Activated naive CD8-positive, alpha-beta T cell treated with anti-CD3 and anti-CD28 coated beads for 36 hours (primary cell): ENCODE data around the gene TRIM3. TPM values are rescaled to one million over a fixed set of nuclear protein-coding genes. Genes with fewer than 3 reads are reported as not detected.
"Not testable (repeated sequence)": the region's sequence is repeated elsewhere in the genome, so short reads cannot be mapped to it uniquely, and the experiment has no call there.

ENCODE experiments used
- DNase-seq: peaks from one replicate; pipeline ENCODE4 v3.0.0; 2021
- H3K27ac Mint-ChIP-seq: one replicate; pipeline ENCODE4 v1.8.0; 2022; ENCODE audit warnings: mild to moderate bottlenecking, moderate library complexity, mixed read lengths
- H3K27me3 Mint-ChIP-seq: one replicate; pipeline ENCODE4 v1.8.0; 2022; ENCODE audit warnings: mild to moderate bottlenecking, mixed read lengths
- H3K36me3 Mint-ChIP-seq: one replicate; pipeline ENCODE4 v1.8.0; 2021; ENCODE audit warnings: mild to moderate bottlenecking, mixed read lengths
- H3K4me1 Mint-ChIP-seq: one replicate; pipeline ENCODE4 v1.8.0; 2021; ENCODE audit warnings: mixed read lengths
- H3K4me3 Mint-ChIP-seq: one replicate; pipeline ENCODE4 v1.8.0; 2022; ENCODE audit warnings: mild to moderate bottlenecking, moderate library complexity, mixed read lengths
- H3K9me3 Mint-ChIP-seq: one replicate; pipeline ENCODE4 v1.8.0; 2022; ENCODE audit warnings: mixed read lengths
- total RNA-seq, 2 experiments: library from RNA; stranded (reverse); gene quantifications; one replicate each; pipeline ENCODE4 v1.2.3, GENCODE V29; 2021

Gene TRIM3
- 1 to 10 TPM; 3.4 to 3.6 TPM for total RNA-seq

- peaks cover 16% of the 10 kb centered on the region for H3K4me1 Mint-ChIP-seq
- peaks cover 4% of the 10 kb centered on the region for H3K36me3 Mint-ChIP-seq
- no peaks in the 10 kb centered on the region for H3K9me3 Mint-ChIP-seq
- peak within 1 kb of the TSS; percentile 78 for H3K4me3 Mint-ChIP-seq
- no peak within 1 kb of the TSS for H3K27ac Mint-ChIP-seq
- peak; percentile 57 for DNase-seq
- H3K27me3 Mint-ChIP-seq: no peaks in the 10 kb centered on the region
Measured at GRCh38 chr11:6473451-6474412, at the start of gene TRIM3. Gene TRIM3, minus strand, starts transcription at chr11:6473941. Its CDS starts 8,246 bp downstream, at chr11:6465695.

- Mint-ChIP-seq H3K9me3 (no peaks in the 10 kb centered on the region), H3K27me3 (no peaks in the 10 kb centered on the region), H3K4me3 (no peak overlapping the region), H3K4me1 (peaks cover 46% of the 10 kb centered on the region), H3K36me3 (peaks cover 39% of the 10 kb centered on the region), H3K27ac (peak overlapping the region; percentile 2)
- no peak for DNase-seq
Measured at GRCh38 chr11:6523253-6523652, 49.5 kb upstream of the TRIM3 start.

GRCh38 chr11:6521946-6522345 lies 48.2 kb upstream of the TRIM3 start:
- H3K4me3 Mint-ChIP-seq, DNase-seq, H3K9me3 Mint-ChIP-seq, H3K27me3 Mint-ChIP-seq, H3K27ac Mint-ChIP-seq: not testable (repeated sequence)
- Mint-ChIP-seq H3K36me3 (peaks cover 36% of the 10 kb centered on the region), H3K4me1 (peaks cover 38% of the 10 kb centered on the region)

- Mint-ChIP-seq H3K27ac (no peak overlapping the region), H3K36me3 (peaks cover 41% of the 10 kb centered on the region), H3K27me3 (no peaks in the 10 kb centered on the region), H3K4me1 (peaks cover 25% of the 10 kb centered on the region), H3K9me3 (no peaks in the 10 kb centered on the region), H3K4me3 (no peak overlapping the region)
- DNase-seq: no peak
Measured at GRCh38 chr11:6520265-6520664, 46.5 kb upstream of the TRIM3 start.

- no peak for DNase-seq
- H3K36me3 Mint-ChIP-seq: peaks cover 43% of the 10 kb centered on the region
- H3K27ac Mint-ChIP-seq: no peak overlapping the region
- no peaks in the 10 kb centered on the region for H3K9me3 Mint-ChIP-seq
- no peaks in the 10 kb centered on the region for H3K4me1 Mint-ChIP-seq
- no peaks in the 10 kb centered on the region for H3K27me3 Mint-ChIP-seq
- H3K4me3 Mint-ChIP-seq: no peak overlapping the region
Measured at GRCh38 chr11:6516865-6517264, 43.1 kb upstream of the TRIM3 start.

GRCh38 chr11:6505577-6506240 lies 32.0 kb upstream of the TRIM3 start:
- no peak overlapping the region for H3K4me3 Mint-ChIP-seq

GRCh38 chr11:6504166-6504565 lies 30.4 kb upstream of the TRIM3 start:
- Mint-ChIP-seq H3K9me3 (no peaks in the 10 kb centered on the region), H3K4me3 (no peak overlapping the region), H3K27me3 (no peaks in the 10 kb centered on the region), H3K4me1 (peaks cover 5% of the 10 kb centered on the region), H3K36me3 (peaks cover 12% of the 10 kb centered on the region), H3K27ac (no peak overlapping the region)
- no peak for DNase-seq

More at GRCh38 chr11:6505577-6506240, 32.0 kb upstream of the TRIM3 start:
- Mint-ChIP-seq H3K4me1 (peaks cover 5% of the 10 kb centered on the region), H3K36me3 (peaks cover 14% of the 10 kb centered on the region), H3K27me3 (no peaks in the 10 kb centered on the region), H3K9me3 (no peaks in the 10 kb centered on the region), H3K27ac (no peak overlapping the region)
- no peak for DNase-seq

GRCh38 chr11:6502382-6502781 lies 28.6 kb upstream of the TRIM3 start:
- Mint-ChIP-seq H3K36me3 (peaks cover 15% of the 10 kb centered on the region), H3K27ac (no peak overlapping the region), H3K9me3 (no peaks in the 10 kb centered on the region), H3K4me3 (no peak overlapping the region), H3K27me3 (no peaks in the 10 kb centered on the region), H3K4me1 (peaks cover 5% of the 10 kb centered on the region)
- DNase-seq: no peak

- H3K36me3 Mint-ChIP-seq: peaks cover 19% of the 10 kb centered on the region
- no peak overlapping the region for H3K4me3 Mint-ChIP-seq
- no peak for DNase-seq
- H3K4me1 Mint-ChIP-seq: peaks cover 8% of the 10 kb centered on the region
- no peaks in the 10 kb centered on the region for H3K27me3 Mint-ChIP-seq
- no peaks in the 10 kb centered on the region for H3K9me3 Mint-ChIP-seq
- H3K27ac Mint-ChIP-seq: no peak overlapping the region
Measured at GRCh38 chr11:6498544-6498943, 24.8 kb upstream of the TRIM3 start.

GRCh38 chr11:6498121-6498520 lies 24.4 kb upstream of the TRIM3 start:
- no peak for DNase-seq
- Mint-ChIP-seq H3K9me3 (no peaks in the 10 kb centered on the region), H3K27me3 (no peaks in the 10 kb centered on the region), H3K27ac (no peak overlapping the region), H3K4me1 (peaks cover 11% of the 10 kb centered on the region), H3K36me3 (peaks cover 19% of the 10 kb centered on the region), H3K4me3 (no peak overlapping the region)

- Mint-ChIP-seq H3K4me3 (no peak within 1 kb of the TSS), H3K9me3 (no peaks in the 10 kb centered on the region), H3K36me3 (peaks cover 19% of the 10 kb centered on the region), H3K27me3 (no peaks in the 10 kb centered on the region), H3K4me1 (peaks cover 11% of the 10 kb centered on the region), H3K27ac (peak within 1 kb of the TSS; percentile 53)
- DNase-seq: no peak
Measured at GRCh38 chr11:6497069-6497839, 23.5 kb upstream of the TRIM3 start, which contains the start of gene DNHD1. Gene DNHD1, plus strand, starts transcription at chr11:6497280. Its CDS starts 936 bp downstream, at chr11:6498216.

- Mint-ChIP-seq H3K27me3 (no peaks in the 10 kb centered on the region), H3K27ac (no peak overlapping the region)
Measured at GRCh38 chr11:6489306-6489705, 15.6 kb upstream of the TRIM3 start.

GRCh38 chr11:6488821-6489220 lies 15.1 kb upstream of the TRIM3 start:
- H3K9me3 Mint-ChIP-seq: no peaks in the 10 kb centered on the region
- no peaks in the 10 kb centered on the region for H3K27me3 Mint-ChIP-seq
- H3K36me3 Mint-ChIP-seq: peaks cover 9% of the 10 kb centered on the region
- no peak overlapping the region for H3K4me3 Mint-ChIP-seq
- no peak for DNase-seq
- H3K27ac Mint-ChIP-seq: no peak overlapping the region
- H3K4me1 Mint-ChIP-seq: peaks cover 7% of the 10 kb centered on the region

More at GRCh38 chr11:6489306-6489705, 15.6 kb upstream of the TRIM3 start:
- DNase-seq: no peak
- Mint-ChIP-seq H3K4me1 (peaks cover 7% of the 10 kb centered on the region), H3K36me3 (peaks cover 9% of the 10 kb centered on the region), H3K9me3 (no peaks in the 10 kb centered on the region), H3K4me3 (no peak overlapping the region)

- Mint-ChIP-seq H3K36me3 (peaks cover 12% of the 10 kb centered on the region), H3K27me3 (no peaks in the 10 kb centered on the region), H3K27ac (peak overlapping the region; percentile 52), H3K4me1 (peaks cover 7% of the 10 kb centered on the region), H3K4me3 (no peak overlapping the region), H3K9me3 (no peaks in the 10 kb centered on the region)
- no peak for DNase-seq
Measured at GRCh38 chr11:6488342-6488741, 14.6 kb upstream of the TRIM3 start.

GRCh38 chr11:6486938-6487337 lies 13.2 kb upstream of the TRIM3 start:
- Mint-ChIP-seq H3K27ac (no peak overlapping the region), H3K27me3 (no peaks in the 10 kb centered on the region), H3K4me3 (no peak overlapping the region), H3K36me3 (peaks cover 26% of the 10 kb centered on the region), H3K4me1 (peaks cover 17% of the 10 kb centered on the region), H3K9me3 (no peaks in the 10 kb centered on the region)
- no peak for DNase-seq
